ENCODE data around the gene WASF2.

DNA sequence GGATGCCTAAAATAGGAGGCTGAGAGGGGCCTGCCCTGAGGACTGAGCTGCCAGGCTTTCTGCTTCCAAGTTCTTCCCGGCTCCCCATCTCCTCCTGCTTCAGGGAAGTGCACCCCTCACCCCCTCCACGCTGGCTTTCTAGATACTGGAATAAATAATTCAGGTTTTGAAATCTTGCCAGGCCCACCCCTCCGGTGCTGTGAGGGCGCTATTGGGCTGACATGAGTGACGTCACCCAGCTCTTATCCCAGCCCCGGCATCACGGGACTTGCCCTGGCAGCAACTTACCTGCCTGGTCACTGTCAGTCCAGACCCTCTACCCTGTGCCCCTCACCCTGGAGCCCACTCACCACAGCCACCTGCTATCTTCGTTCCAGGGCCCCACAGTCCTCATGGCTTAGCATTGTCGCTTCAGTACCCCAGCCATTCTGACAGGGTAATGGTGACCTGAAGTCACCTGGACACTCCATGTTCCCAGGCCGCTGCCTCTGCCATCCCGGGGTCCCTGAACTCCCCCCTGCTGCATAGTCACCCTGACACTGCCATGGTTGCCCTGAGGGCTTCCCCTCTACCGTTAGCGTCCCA lies 98.4 kb downstream of the WASF2 start:
- TF ChIP-seq, protein P1, sequence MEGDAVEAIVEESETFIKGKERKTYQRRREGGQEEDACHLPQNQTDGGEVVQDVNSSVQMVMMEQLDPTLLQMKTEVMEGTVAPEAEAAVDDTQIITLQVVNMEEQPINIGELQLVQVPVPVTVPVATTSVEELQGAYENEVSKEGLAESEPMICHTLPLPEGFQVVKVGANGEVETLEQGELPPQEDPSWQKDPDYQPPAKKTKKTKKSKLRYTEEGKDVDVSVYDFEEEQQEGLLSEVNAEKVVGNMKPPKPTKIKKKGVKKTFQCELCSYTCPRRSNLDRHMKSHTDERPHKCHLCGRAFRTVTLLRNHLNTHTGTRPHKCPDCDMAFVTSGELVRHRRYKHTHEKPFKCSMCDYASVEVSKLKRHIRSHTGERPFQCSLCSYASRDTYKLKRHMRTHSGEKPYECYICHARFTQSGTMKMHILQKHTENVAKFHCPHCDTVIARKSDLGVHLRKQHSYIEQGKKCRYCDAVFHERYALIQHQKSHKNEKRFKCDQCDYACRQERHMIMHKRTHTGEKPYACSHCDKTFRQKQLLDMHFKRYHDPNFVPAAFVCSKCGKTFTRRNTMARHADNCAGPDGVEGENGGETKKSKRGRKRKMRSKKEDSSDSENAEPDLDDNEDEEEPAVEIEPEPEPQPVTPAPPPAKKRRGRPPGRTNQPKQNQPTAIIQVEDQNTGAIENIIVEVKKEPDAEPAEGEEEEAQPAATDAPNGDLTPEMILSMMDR (IDR thresholded peaks at IDR 0.05) = no peak
- TF ChIP-seq POLR2A (IDR thresholded peaks at IDR 0.05) = no peak

All from breast epithelium (tissue), 3 donors.